Adrenal gland (tissue), 12 donors: ENCODE measurements around the gene UGGT1. TPM values are rescaled to one million over a fixed set of nuclear protein-coding genes. Genes with fewer than 3 reads are reported as not detected.

Experiments
- DNase-seq, 7 donors: peaks; one replicate each; pipeline ENCODE4 v3.0.0-alpha.2; 2019 to 2020
- H3K27ac ChIP-seq, 5 donors: fragments of 200-600 bp; sonication (generic) in 4 of 5; 1 replicate in 3 of 5; 2 replicates in 2 of 5; pipeline versions ENCODE4 v1.5.1 to v1.8.0; 2016 to 2020; ENCODE audit warnings: mild to moderate bottlenecking in 1 of 5
- H3K27me3 ChIP-seq: fragments of 200-600 bp; 2 replicates; pipeline ENCODE4 v1.8.0; 2021
- H3K36me3 ChIP-seq, 2 donors: fragments of 200-600 bp; replicated peaks in 1 of 2; 1 replicate in 1 of 2; 2 replicates in 1 of 2; pipeline versions ENCODE4 v1.5.1 to v1.8.0; 2018 to 2022
- H3K4me1 ChIP-seq, 2 donors: fragments of 200-600 bp; replicated peaks in 1 of 2; 1 replicate in 1 of 2; 2 replicates in 1 of 2; pipeline versions ENCODE4 v1.5.1 to v1.8.0; 2018 to 2021
- H3K4me3 ChIP-seq, 4 donors: fragments of 200-600 bp; sonication (generic) in 3 of 4; one replicate each; pipeline ENCODE4 v1.5.1; 2016 to 2018
- H3K9me3 ChIP-seq, 3 donors: fragments of 200-600 bp; sonication (generic) in 1 of 3; replicated peaks in 1 of 3; 1 replicate in 2 of 3; 2 replicates in 1 of 3; pipeline versions ENCODE4 v1.5.1 to v1.8.0; 2016 to 2021
- CTCF ChIP-seq, 6 experiments: fragments of 450-650 bp in 4 of 6; fragments of 200-600 bp in 2 of 6; sonication (generic) in 1 of 6; IDR thresholded peaks; 1 replicate in 5 of 6; 2 replicates in 1 of 6; pipeline versions ENCODE4 v1.5.1 to v1.8.0; 2016 to 2021; ENCODE audit warnings: antibody characterized with exemption in 6 of 6, mild to moderate bottlenecking in 2 of 6, moderate library complexity in 1 of 6
- POLR2A ChIP-seq, 2 donors: fragments of 450-650 bp; IDR thresholded peaks; one replicate each; pipeline ENCODE4 v1.6.1; 2017; ENCODE audit warnings: antibody characterized with exemption in 2 of 2, mild to moderate bottlenecking in 2 of 2, moderate library complexity in 1 of 2
- WGBS, 4 donors: extraction: QIAGEN DNeasy Blood & Tissue Kit in 2 of 4; methylation state at CpG; one replicate each; pipeline versions ENCODE4 v1.1.5 to v1.1.7; 2013 to 2017; 5-methylcytosine and 5-hydroxymethylcytosine counted together
- intact Hi-C, 2 donors: fragments of 100-400 bp; cut with DNase I; formaldehyde crosslinking; loops; one replicate each; pipeline versions ENCODE4 v1.14.1 to v1.15.0; 2022 to 2023
- polyA plus RNA-seq, 3 donors: library from polyadenylated mRNA; stranded (reverse); fragments of 200-250 nt in 2 of 3; fragments of 350-450 nt in 1 of 3; fragmentation: Illumina TruSeq in 1 of 3; extraction: RNeasy Lipid Tissue Mini Kit (QIAGEN cat#74804) in 1 of 3; gene quantifications; one replicate each; pipeline ENCODE4 v1.2.3, GENCODE V29; 2013 to 2014
- total RNA-seq, 9 donors: library from RNA; depleted of rRNA in 4 of 9; stranded (reverse); fragments of >200 nt in 4 of 9; fragments of 120-200 nt in 1 of 9; fragmentation: NEBNext Ultra II Directional in 1 of 9; extraction: Animal tissue kit (Norgen Biotek cat#: 25700) in 1 of 9; gene quantifications; one replicate each; pipeline versions ENCODE4 v1.1.0 to v1.2.4, GENCODE V29; 2013 to 2023
- donor health status: healthy with polysubstance abuse.
- donor health status: Bipolar disorder and iron deficiency.
- donor health status: DM: yes; HTN: yes; CAD: no.
- donor health status: DM: no; HTN: no; CAD: no.
- donor health status: DM: no; HTN: no; CAD: no.
- donor health status: DM: yes; HTN: yes; CAD: no.

Gene UGGT1
- total and polyA plus RNA-seq, 12 donors, result 6.6 to 67.5 (median 41.5) TPM

- Histone ChIP-seq H3K27me3 (no peaks in the 10 kb centered on the region), H3K36me3 (peaks cover 0 to 7% of the 10 kb centered on the region in 2 donors), H3K4me1 (no peaks in the 10 kb centered on the region), H3K4me3 (no peak overlapping the region), H3K27ac (no peak overlapping the region), H3K9me3 (no peaks in the 10 kb centered on the region)
- TF ChIP-seq CTCF (IDR thresholded peaks at IDR 0.05) (no peak), POLR2A (IDR thresholded peaks at IDR 0.05) (no peak)
- WGBS, 4 donors, result 91 to 94% (median 92%) methylated on average over 8 of the region's 8 CpGs
- intact Hi-C loops, result no loop called here
- no peak for DNase-seq
Measured at GRCh38 chr2:128197059-128197458, 106.1 kb downstream of the UGGT1 start.

GRCh38 chr2:128198656-128199055 is 107.7 kb downstream of the UGGT1 start:
- no peak for TF ChIP-seq CTCF (IDR thresholded peaks at IDR 0.05)
- no peak for TF ChIP-seq POLR2A (IDR thresholded peaks at IDR 0.05)
- no peak overlapping the region for H3K4me3 ChIP-seq
- no peaks in the 10 kb centered on the region for H3K4me1 ChIP-seq
- intact Hi-C loops, result no loop called here
- DNase-seq, result peak in 1 of 7 donors; percentile 25
- no peaks in the 10 kb centered on the region for H3K9me3 ChIP-seq
- no peak overlapping the region for H3K27ac ChIP-seq
- H3K27me3 ChIP-seq, result no peaks in the 10 kb centered on the region
- WGBS, 4 donors, result 48 to 75% (median 63%) methylated on average over 3 of the region's 3 CpGs
- H3K36me3 ChIP-seq, result no peaks in the 10 kb centered on the region

GRCh38 chr2:128199141-128199540 is 108.1 kb downstream of the UGGT1 start:
- Histone ChIP-seq H3K36me3 (no peaks in the 10 kb centered on the region), H3K9me3 (no peaks in the 10 kb centered on the region), H3K27me3 (no peaks in the 10 kb centered on the region), H3K27ac (no peak overlapping the region), H3K4me3 (no peak overlapping the region), H3K4me1 (no peaks in the 10 kb centered on the region)
- intact Hi-C loops, result no loop called here
- WGBS, 4 donors, result 84 to 96% (median 91%) methylated on average over 7 of the region's 7 CpGs
- TF ChIP-seq POLR2A (IDR thresholded peaks at IDR 0.05) (no peak), CTCF (IDR thresholded peaks at IDR 0.05) (no peak)
- DNase-seq, result no peak

- intact Hi-C loops, result no loop called here
- H3K27ac ChIP-seq, result no peak overlapping the region
- no peak for DNase-seq
- TF ChIP-seq POLR2A (IDR thresholded peaks at IDR 0.05), result no peak
- no peak for TF ChIP-seq CTCF (IDR thresholded peaks at IDR 0.05)
- H3K27me3 ChIP-seq, result no peaks in the 10 kb centered on the region
- H3K9me3 ChIP-seq, result no peaks in the 10 kb centered on the region
- H3K36me3 ChIP-seq, result no peaks in the 10 kb centered on the region
- WGBS, 4 donors, result 50 to 76% (median 71%) methylated on average over 1 of the region's 1 CpG
- H3K4me1 ChIP-seq, result no peaks in the 10 kb centered on the region
- H3K4me3 ChIP-seq, result no peak overlapping the region
Measured at GRCh38 chr2:128202791-128203190, 111.8 kb downstream of the UGGT1 start.
